GM19351 (cell line): Measurements from ENCODE around the gene PUS10.
"Not testable (repeated sequence)": the region's sequence is repeated elsewhere in the genome, so short reads cannot be mapped to it uniquely, and the experiment has no call there.

ENCODE experiments used
- ATAC-seq: cut with Tn5 transposase; IDR thresholded peaks from one replicate; pipeline ENCODE4 v1.9.1; 2021; ENCODE audit warnings: mild to moderate bottlenecking, moderate library complexity; ENCODE audit not compliant: unreplicated experiment

The PUS10 gene

GRCh38 chr2:60936757-60937156 is 81.3 kb downstream of the PUS10 start:
- ATAC-seq: no peak

GRCh38 chr2:60934165-60934722 is 83.8 kb downstream of the PUS10 start:
- ATAC-seq: no peak

GRCh38 chr2:60932954-60933353 is 85.1 kb downstream of the PUS10 start:
- no peak for ATAC-seq

GRCh38 chr2:60932061-60932460 is 86.0 kb downstream of the PUS10 start:
- ATAC-seq: not testable (repeated sequence)

- ATAC-seq: no peak
Observed at GRCh38 chr2:60926741-60927552, 91.1 kb downstream of the PUS10 start.

- ATAC-seq: no peak
Observed at GRCh38 chr2:60925994-60926740, 91.9 kb downstream of the PUS10 start.

- ATAC-seq: no peak
Observed at GRCh38 chr2:60907329-60907728, 110.7 kb downstream of the PUS10 start.

GRCh38 chr2:60906395-60906794 is 111.7 kb downstream of the PUS10 start:
- no peak for ATAC-seq

- ATAC-seq: not testable (repeated sequence)
Observed at GRCh38 chr2:60905867-60906266, 112.2 kb downstream of the PUS10 start.

GRCh38 chr2:60901296-60901695 is 116.8 kb downstream of the PUS10 start:
- not testable (repeated sequence) for ATAC-seq

GRCh38 chr2:60899892-60900249 is 118.2 kb downstream of the PUS10 start:
- ATAC-seq: peak; percentile 45

GRCh38 chr2:60899230-60899891 is 118.7 kb downstream of the PUS10 start:
- ATAC-seq: peak; percentile 74

GRCh38 chr2:60898567-60898966 is 119.5 kb downstream of the PUS10 start:
- no peak for ATAC-seq
